Mesodermal cell (in vitro differentiated cells): ENCODE data around the gene CORO2A.

Experiments
- H3K27ac ChIP-seq: 2 replicates; pipeline ENCODE4 v1.7.0; 2013; ENCODE audit warnings: mild to moderate bottlenecking, low read depth, low read length, moderate library complexity; ENCODE audit not compliant: severe bottlenecking
- H3K36me3 ChIP-seq: 2 replicates; pipeline ENCODE4 v1.7.1; 2013; ENCODE audit warnings: mild to moderate bottlenecking, low read length, moderate library complexity; ENCODE audit not compliant: control insufficient read depth, insufficient read depth
- H3K4me1 ChIP-seq: one replicate; pipeline ENCODE4 v1.7.1; 2013; ENCODE audit warnings: mild to moderate bottlenecking, low read length; ENCODE audit not compliant: insufficient read depth, control insufficient read depth, poor library complexity, severe bottlenecking
- H3K4me3 ChIP-seq: 2 replicates; pipeline ENCODE4 v1.7.0; 2013; ENCODE audit warnings: low read length, control low read depth, mild to moderate bottlenecking; ENCODE audit not compliant: insufficient read depth, poor library complexity, severe bottlenecking; ENCODE audit errors: extremely low read depth
- H3K9me3 ChIP-seq: 2 replicates; pipeline ENCODE4 v1.7.1; 2013; ENCODE audit warnings: mild to moderate bottlenecking, low read length, moderate library complexity; ENCODE audit not compliant: control insufficient read depth
- WGBS, 2 experiments: methylation state at CpG; one replicate each; pipeline ENCODE4 v1.1.5; 2013; ENCODE audit warnings: missing lambda C conversion rate in 2 of 2; ENCODE audit not compliant: insufficient coverage in 2 of 2; 5-methylcytosine and 5-hydroxymethylcytosine counted together

The CORO2A gene

GRCh38 chr9:98207606-98208005 lies 15.2 kb upstream of the CORO2A start:
- Histone ChIP-seq H3K4me3 (no peak overlapping the region), H3K27ac (no peak overlapping the region), H3K36me3 (no peaks in the 10 kb centered on the region), H3K4me1 (peaks cover under 1% of the 10 kb centered on the region), H3K9me3 (peaks cover 3% of the 10 kb centered on the region)
- 91 to 92% methylated on average over 4 of the region's 4 CpGs for WGBS, 2 experiments

- no CpG with 5 or more reads among the region's 2 CpGs for WGBS, 2 experiments
Observed at GRCh38 chr9:98206754-98207153, 14.3 kb upstream of the CORO2A start.

GRCh38 chr9:98204692-98205091 lies 12.3 kb upstream of the CORO2A start:
- peaks cover 3% of the 10 kb centered on the region for H3K9me3 ChIP-seq
- 85 to 92% methylated on average over 3 of the region's 4 CpGs for WGBS, 2 experiments
- no peak overlapping the region for H3K27ac ChIP-seq
- no peak overlapping the region for H3K4me3 ChIP-seq
- no peaks in the 10 kb centered on the region for H3K36me3 ChIP-seq
- H3K4me1 ChIP-seq, result no peaks in the 10 kb centered on the region

More at GRCh38 chr9:98206754-98207153, 14.3 kb upstream of the CORO2A start:
- Histone ChIP-seq H3K4me1 (no peaks in the 10 kb centered on the region), H3K9me3 (peaks cover 3% of the 10 kb centered on the region), H3K36me3 (no peaks in the 10 kb centered on the region), H3K27ac (no peak overlapping the region), H3K4me3 (no peak overlapping the region)

- WGBS, 2 experiments, result 81 to 90% methylated on average over 4 to 7 of the region's 7 CpGs
- Histone ChIP-seq H3K4me1 (no peaks in the 10 kb centered on the region), H3K9me3 (no peaks in the 10 kb centered on the region)
Observed at GRCh38 chr9:98203153-98203552, 10.7 kb upstream of the CORO2A start.

GRCh38 chr9:98202252-98202651 lies 9.8 kb upstream of the CORO2A start:
- Histone ChIP-seq H3K36me3 (no peaks in the 10 kb centered on the region), H3K9me3 (no peaks in the 10 kb centered on the region), H3K4me1 (no peaks in the 10 kb centered on the region), H3K27ac (no peak overlapping the region), H3K4me3 (no peak overlapping the region)
- WGBS, 2 experiments, result 87 to 95% methylated on average over 3 to 4 of the region's 5 CpGs

More at GRCh38 chr9:98203153-98203552, 10.7 kb upstream of the CORO2A start:
- Histone ChIP-seq H3K4me3 (no peak overlapping the region), H3K36me3 (no peaks in the 10 kb centered on the region), H3K27ac (no peak overlapping the region)

- 91 to 98% methylated on average over 7 of the region's 7 CpGs for WGBS, 2 experiments
- Histone ChIP-seq H3K36me3 (no peaks in the 10 kb centered on the region), H3K4me1 (no peaks in the 10 kb centered on the region), H3K4me3 (no peak overlapping the region), H3K27ac (no peak overlapping the region), H3K9me3 (no peaks in the 10 kb centered on the region)
Observed at GRCh38 chr9:98201749-98202148, 9.3 kb upstream of the CORO2A start.

- H3K4me1 ChIP-seq, result no peaks in the 10 kb centered on the region
- 91 to 93% methylated on average over 5 of the region's 6 CpGs for WGBS, 2 experiments
- no peaks in the 10 kb centered on the region for H3K36me3 ChIP-seq
- H3K27ac ChIP-seq, result no peak overlapping the region
- H3K9me3 ChIP-seq, result no peaks in the 10 kb centered on the region
- H3K4me3 ChIP-seq, result no peak overlapping the region
Observed at GRCh38 chr9:98201102-98201501, 8.7 kb upstream of the CORO2A start.

GRCh38 chr9:98199388-98200033 lies 7.1 kb upstream of the CORO2A start:
- H3K27ac ChIP-seq, result no peak overlapping the region
- no peaks in the 10 kb centered on the region for H3K9me3 ChIP-seq
- no peak overlapping the region for H3K4me3 ChIP-seq
- WGBS, 2 experiments, result 74 to 80% methylated on average over 18 of the region's 20 CpGs
- no peaks in the 10 kb centered on the region for H3K36me3 ChIP-seq
- H3K4me1 ChIP-seq, result no peaks in the 10 kb centered on the region

- WGBS, 2 experiments, result 82% methylated on average over 3 of the region's 4 CpGs; no CpG with 5 or more reads in 1 of the 2 experiments
- peaks cover 13% of the 10 kb centered on the region for H3K4me1 ChIP-seq
- no peaks in the 10 kb centered on the region for H3K36me3 ChIP-seq
- no peak overlapping the region for H3K4me3 ChIP-seq
- H3K27ac ChIP-seq, result no peak overlapping the region
- H3K9me3 ChIP-seq, result no peaks in the 10 kb centered on the region
Observed at GRCh38 chr9:98195671-98196070, 3.2 kb upstream of the CORO2A start.

- Histone ChIP-seq H3K36me3 (no peaks in the 10 kb centered on the region), H3K4me3 (peak overlapping the region; percentile 71), H3K4me1 (peaks cover 14% of the 10 kb centered on the region), H3K27ac (peak overlapping the region; percentile 67), H3K9me3 (no peaks in the 10 kb centered on the region)
- 20 to 90% methylated on average over 1 to 2 of the region's 8 CpGs for WGBS, 2 experiments
Observed at GRCh38 chr9:98193336-98193944, 1.0 kb upstream of the CORO2A start.
